HG02870 (cell line): ENCODE data around the gene DROSHA.

Experiments used
- ATAC-seq: cut with Tn5 transposase; IDR thresholded peaks from one replicate; pipeline ENCODE4 v1.9.1; 2021; ENCODE audit warnings: mild to moderate bottlenecking, moderate library complexity; ENCODE audit not compliant: unreplicated experiment

DROSHA gene

DNA sequence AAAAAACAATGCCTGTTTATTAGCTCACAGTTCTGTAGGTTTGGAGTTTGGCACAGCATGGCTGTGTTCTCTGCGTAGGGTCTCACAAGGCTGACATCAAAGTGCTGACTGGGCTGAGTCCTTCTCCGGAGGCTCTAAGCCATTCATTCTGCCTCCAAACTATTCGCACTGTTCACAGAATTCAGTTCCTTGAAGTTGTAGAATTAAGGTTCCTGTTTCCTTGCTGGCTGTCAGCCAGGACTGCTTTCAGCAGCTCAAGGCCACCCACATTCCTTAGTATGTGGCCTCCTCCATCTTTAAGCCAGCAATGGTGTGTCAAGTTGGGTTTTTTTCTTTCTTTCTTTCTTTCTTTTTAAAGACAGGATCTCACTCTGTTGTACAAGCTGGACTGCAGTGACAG is 176.6 kb downstream of the DROSHA start:
- ATAC-seq, result no peak
